Nephron progenitor cell (in vitro differentiated cells): ENCODE data around the gene HTR3C.
A peak's percentile ranks its signal among the peaks of the same experiment; 100 is the strongest.

Experiments used
- DNase-seq: peaks from one replicate; pipeline ENCODE4 v3.0.0; 2021
- H3K27ac Mint-ChIP-seq: 2 replicates; pipeline ENCODE4 v1.8.0; 2021; ENCODE audit warnings: mild to moderate bottlenecking, moderate library complexity, mixed read lengths
- H3K27me3 Mint-ChIP-seq: 2 replicates; pipeline ENCODE4 v1.8.0; 2021; ENCODE audit warnings: mild to moderate bottlenecking, low read depth, mixed read lengths; ENCODE audit not compliant: poor library complexity
- H3K36me3 Mint-ChIP-seq: 2 replicates; pipeline ENCODE4 v1.8.0; 2021; ENCODE audit warnings: low read depth, mixed read lengths
- H3K4me1 Mint-ChIP-seq: 2 replicates; pipeline ENCODE4 v1.8.0; 2021; ENCODE audit warnings: mixed read lengths
- H3K4me3 Mint-ChIP-seq: 2 replicates; pipeline ENCODE4 v1.8.0; 2021; ENCODE audit warnings: mild to moderate bottlenecking, moderate library complexity, mixed read lengths
- H3K9me3 Mint-ChIP-seq: 2 replicates; pipeline ENCODE4 v1.8.0; 2021; ENCODE audit warnings: mild to moderate bottlenecking, moderate library complexity, mixed read lengths
- CTCF ChIP-seq: fragments of 200-600 bp; sonication (generic); IDR thresholded peaks from 2 replicates; pipeline ENCODE4 v1.5.0; 2021; ENCODE audit warnings: antibody characterized with exemption

HTR3C gene

DNA sequence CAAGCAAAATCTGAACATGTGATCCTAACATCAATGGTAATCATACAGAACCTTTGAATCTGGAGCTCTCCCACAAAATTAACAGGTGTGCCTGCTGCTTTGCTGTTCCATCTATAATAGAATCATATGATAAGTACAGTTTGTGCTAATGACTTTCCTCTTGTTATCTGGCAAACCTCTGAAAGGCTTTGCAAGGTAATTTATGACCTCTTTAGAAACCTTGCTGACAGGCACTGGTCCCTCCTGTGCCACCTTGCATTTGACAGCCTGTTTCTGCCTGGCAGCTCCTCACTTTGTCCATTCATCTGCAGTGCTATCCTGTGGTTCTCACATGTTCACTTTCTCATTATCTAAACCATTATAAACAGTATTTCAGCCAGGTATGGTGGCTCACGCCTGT lies 10.2 kb upstream of the HTR3C start:
- Mint-ChIP-seq H3K36me3 (no peaks in the 10 kb centered on the region), H3K9me3 (no peaks in the 10 kb centered on the region), H3K4me3 (no peak overlapping the region), H3K27me3 (peaks cover 21% of the 10 kb centered on the region), H3K4me1 (peaks cover 5% of the 10 kb centered on the region), H3K27ac (no peak overlapping the region)
- DNase-seq, result no peak
- TF ChIP-seq CTCF, result no peak

- Mint-ChIP-seq H3K27ac (peak overlapping the region; percentile 8), H3K27me3 (peaks cover 10% of the 10 kb centered on the region), H3K4me3 (no peak overlapping the region), H3K36me3 (no peaks in the 10 kb centered on the region), H3K9me3 (no peaks in the 10 kb centered on the region), H3K4me1 (peaks cover 5% of the 10 kb centered on the region)
- TF ChIP-seq CTCF, result no peak
- no peak for DNase-seq
Observed at GRCh38 chr3:184045995-184046394, 6.9 kb upstream of the HTR3C start.

DNA sequence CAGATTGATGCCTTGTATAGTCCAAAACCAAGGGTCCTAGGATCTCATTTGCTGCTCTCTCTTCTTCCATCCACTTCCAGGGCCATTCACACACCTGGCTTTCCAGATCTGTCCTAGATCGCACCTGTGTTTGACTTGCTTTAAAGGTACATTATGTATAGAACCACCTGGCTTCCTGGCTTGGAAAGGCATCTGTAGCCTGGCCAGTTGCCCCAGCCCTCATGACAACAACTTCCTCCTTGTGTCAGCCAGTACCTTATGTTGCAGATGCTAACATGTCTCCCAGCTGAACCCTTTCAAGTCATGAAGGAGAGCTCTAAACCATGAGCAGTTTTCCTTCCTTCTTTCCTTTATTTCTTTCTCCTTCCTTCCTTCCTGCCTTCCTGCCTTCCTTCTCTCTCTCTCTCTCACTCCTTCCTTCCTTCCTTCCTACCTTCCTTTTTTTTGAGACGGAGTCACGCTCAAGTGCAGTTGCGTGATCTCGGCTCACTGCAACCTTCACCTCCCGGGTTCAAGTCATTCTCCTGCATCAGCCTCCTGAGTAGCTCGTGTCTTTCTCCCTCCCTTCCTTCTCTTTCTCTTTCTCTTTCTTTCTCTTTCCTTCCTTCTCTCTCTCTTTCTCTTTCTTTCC lies 2.5 kb upstream of the HTR3C start:
- H3K36me3 Mint-ChIP-seq, result no peaks in the 10 kb centered on the region
- H3K4me3 Mint-ChIP-seq, result no peak overlapping the region
- no peak overlapping the region for H3K27ac Mint-ChIP-seq
- no peak for DNase-seq
- no peak for TF ChIP-seq CTCF
- no peaks in the 10 kb centered on the region for H3K9me3 Mint-ChIP-seq
- H3K27me3 Mint-ChIP-seq, result peaks cover 19% of the 10 kb centered on the region
- H3K4me1 Mint-ChIP-seq, result peaks cover 5% of the 10 kb centered on the region

DNA sequence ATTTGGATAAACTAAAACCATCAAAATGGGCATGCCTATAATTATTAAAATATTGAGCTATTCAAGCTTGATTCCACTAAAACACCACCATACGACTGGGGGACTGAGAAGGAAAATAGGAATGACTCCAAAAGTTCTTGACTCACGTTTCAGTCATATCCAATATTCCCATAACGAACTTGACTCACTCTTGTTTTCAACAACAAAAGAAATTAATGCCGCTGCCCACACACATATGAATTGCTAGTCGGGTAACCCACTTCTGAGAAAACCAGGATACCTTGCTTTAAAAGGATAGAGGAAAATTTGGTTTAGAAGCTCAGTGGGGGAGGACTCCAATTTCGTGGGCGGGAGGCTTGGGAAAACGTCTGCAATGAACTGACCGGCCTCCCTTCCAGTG lies 5.2 kb downstream of the HTR3C start:
- no peak overlapping the region for H3K4me3 Mint-ChIP-seq
- TF ChIP-seq CTCF, result no peak
- no peak overlapping the region for H3K27ac Mint-ChIP-seq
- DNase-seq, result no peak
- H3K36me3 Mint-ChIP-seq, result no peaks in the 10 kb centered on the region
- H3K4me1 Mint-ChIP-seq, result peaks cover 30% of the 10 kb centered on the region
- H3K27me3 Mint-ChIP-seq, result peaks cover 20% of the 10 kb centered on the region
- H3K9me3 Mint-ChIP-seq, result no peaks in the 10 kb centered on the region

GRCh38 chr3:184059424-184059823 lies 6.6 kb downstream of the HTR3C start:
- no peak for TF ChIP-seq CTCF
- Mint-ChIP-seq H3K36me3 (no peaks in the 10 kb centered on the region), H3K4me3 (no peak overlapping the region), H3K27ac (no peak overlapping the region), H3K9me3 (no peaks in the 10 kb centered on the region), H3K27me3 (peaks cover 16% of the 10 kb centered on the region), H3K4me1 (peaks cover 30% of the 10 kb centered on the region)
- DNase-seq, result no peak

- no peaks in the 10 kb centered on the region for H3K9me3 Mint-ChIP-seq
- no peak for DNase-seq
- peaks cover 27% of the 10 kb centered on the region for H3K4me1 Mint-ChIP-seq
- H3K36me3 Mint-ChIP-seq, result no peaks in the 10 kb centered on the region
- no peak for TF ChIP-seq CTCF
- peaks cover 2% of the 10 kb centered on the region for H3K27me3 Mint-ChIP-seq
- H3K27ac Mint-ChIP-seq, result no peak overlapping the region
- no peak overlapping the region for H3K4me3 Mint-ChIP-seq
Observed at GRCh38 chr3:184062637-184063036, 9.8 kb downstream of the HTR3C start.
